A172 (cell line): Measurements from ENCODE around the gene ZNF335. TPM values are rescaled to one million over a fixed set of nuclear protein-coding genes. Genes with fewer than 3 reads are reported as not detected.

Source experiments
- DNase-seq: peaks from one replicate; pipeline ENCODE4 v3.0.0-alpha.2; 2015; ENCODE audit warnings: low spot score
- total RNA-seq: library from RNA; depleted of rRNA; stranded (reverse); fragments of >200 nt; shearing (Covaris generic); gene quantifications from 2 replicates; pipeline ENCODE4 v1.2.3, GENCODE V29; 2014; rRNA removed

ZNF335 gene, protein sequence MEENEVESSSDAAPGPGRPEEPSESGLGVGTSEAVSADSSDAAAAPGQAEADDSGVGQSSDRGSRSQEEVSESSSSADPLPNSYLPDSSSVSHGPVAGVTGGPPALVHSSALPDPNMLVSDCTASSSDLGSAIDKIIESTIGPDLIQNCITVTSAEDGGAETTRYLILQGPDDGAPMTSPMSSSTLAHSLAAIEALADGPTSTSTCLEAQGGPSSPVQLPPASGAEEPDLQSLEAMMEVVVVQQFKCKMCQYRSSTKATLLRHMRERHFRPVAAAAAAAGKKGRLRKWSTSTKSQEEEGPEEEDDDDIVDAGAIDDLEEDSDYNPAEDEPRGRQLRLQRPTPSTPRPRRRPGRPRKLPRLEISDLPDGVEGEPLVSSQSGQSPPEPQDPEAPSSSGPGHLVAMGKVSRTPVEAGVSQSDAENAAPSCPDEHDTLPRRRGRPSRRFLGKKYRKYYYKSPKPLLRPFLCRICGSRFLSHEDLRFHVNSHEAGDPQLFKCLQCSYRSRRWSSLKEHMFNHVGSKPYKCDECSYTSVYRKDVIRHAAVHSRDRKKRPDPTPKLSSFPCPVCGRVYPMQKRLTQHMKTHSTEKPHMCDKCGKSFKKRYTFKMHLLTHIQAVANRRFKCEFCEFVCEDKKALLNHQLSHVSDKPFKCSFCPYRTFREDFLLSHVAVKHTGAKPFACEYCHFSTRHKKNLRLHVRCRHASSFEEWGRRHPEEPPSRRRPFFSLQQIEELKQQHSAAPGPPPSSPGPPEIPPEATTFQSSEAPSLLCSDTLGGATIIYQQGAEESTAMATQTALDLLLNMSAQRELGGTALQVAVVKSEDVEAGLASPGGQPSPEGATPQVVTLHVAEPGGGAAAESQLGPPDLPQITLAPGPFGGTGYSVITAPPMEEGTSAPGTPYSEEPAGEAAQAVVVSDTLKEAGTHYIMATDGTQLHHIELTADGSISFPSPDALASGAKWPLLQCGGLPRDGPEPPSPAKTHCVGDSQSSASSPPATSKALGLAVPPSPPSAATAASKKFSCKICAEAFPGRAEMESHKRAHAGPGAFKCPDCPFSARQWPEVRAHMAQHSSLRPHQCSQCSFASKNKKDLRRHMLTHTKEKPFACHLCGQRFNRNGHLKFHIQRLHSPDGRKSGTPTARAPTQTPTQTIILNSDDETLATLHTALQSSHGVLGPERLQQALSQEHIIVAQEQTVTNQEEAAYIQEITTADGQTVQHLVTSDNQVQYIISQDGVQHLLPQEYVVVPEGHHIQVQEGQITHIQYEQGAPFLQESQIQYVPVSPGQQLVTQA (N-terminal part only)
- total RNA-seq, result 11.3 and 11.5 TPM in 2 replicates

DNA sequence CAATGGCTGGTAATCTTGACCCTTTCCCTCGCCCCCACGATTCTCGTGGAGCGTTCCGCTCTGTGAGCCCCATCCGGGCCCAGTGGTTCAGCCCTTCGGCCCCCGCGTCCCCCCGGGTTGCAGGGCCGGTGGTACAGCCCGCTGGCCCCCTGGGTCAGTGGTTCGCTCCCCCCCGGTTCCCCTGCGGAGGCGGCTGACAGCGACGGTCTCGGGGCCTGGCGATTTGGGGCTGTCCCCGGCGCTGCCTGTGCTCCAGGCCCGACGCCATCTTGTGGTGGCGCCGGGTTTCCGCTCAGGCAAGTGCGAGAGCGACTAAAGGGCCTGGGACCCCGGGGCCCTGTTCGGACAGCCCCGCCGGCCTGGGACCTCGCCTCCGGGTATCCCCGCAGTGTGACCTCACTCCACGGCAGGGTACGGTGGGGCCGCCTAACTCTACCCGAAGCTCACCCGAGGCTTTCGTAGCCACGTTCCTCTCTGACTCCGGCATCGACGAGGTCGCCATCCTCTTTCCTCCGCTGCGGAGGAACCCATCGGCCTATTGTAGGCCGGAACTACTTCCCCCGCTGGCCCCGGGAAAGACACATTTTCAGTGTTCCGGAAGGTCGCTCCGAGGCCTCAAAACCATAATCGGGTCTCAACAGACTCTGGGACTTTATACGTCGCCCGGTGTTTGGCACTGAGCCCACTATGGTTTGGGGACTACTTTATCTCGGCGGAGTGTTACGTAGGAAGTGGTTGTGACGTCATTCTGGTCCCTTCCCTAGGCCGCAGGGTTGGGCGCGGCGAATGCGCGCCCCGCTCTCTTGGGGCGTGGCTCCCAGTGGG lies at the start of gene ZNF335:
Gene ZNF335 (minus strand): TSS at position 529 of the 825 bp plus-strand sequence. CDS start 793 bp downstream, outside the sequence.
- peak; percentile 89 for DNase-seq

DNA sequence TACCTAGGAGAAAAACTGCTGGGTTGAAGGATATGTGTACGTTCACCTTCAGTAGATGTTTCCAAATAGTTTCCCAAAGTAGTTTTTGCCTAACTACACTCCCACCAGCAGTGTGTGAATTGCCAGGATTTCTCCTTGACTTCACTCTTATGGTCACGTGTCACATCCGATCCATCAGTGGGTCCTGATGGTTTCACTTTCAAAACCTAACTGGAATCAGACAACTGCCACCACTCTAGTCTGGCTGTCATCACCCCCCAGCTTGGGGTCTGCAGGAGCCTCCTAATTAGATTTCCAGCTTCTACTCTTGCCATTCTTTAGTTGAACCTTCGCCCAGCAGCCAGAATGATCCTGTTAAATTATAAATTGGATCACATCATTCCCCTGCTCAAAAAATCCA lies 48.6 kb upstream of the ZNF335 start:
- DNase-seq, result no peak

DNA sequence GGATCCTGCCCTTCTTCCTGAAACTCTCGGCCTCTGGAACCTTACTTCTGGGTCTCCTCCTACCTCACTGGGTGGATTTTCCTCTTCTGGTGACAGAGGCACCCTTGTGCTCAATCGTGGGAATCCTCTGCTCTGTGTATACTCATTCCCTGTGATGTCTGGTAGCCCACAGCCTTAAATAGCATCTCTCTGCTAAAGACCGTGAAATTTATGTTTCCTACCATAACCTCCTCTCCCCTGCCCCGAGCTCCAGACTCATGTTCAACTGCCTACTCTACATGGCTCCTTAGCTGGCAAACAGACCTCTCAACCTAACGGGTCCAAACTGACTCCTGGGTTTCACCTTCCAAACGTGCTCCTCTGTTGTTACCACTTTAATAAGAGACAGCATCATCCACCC lies 46.6 kb upstream of the ZNF335 start:
- DNase-seq, result no peak

DNA sequence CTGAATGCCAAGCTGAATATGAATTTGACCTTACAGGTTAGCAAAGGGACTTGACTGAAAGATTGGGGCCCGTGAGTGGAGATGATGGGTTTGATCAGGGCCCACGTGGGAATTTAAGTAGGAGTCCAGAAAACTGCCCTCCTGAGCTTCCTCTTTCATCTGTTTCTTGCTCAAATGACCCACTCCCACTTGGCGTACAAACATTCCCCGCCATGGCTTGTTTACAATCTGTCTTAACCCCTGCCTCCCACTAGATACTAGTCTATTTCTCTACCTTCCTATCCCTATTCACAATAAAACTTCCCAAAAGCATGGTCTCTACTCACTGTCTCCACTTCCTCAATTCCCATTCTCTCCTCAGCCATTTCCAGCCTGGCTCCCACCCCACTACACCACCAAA lies 46.1 kb upstream of the ZNF335 start:
- no peak for DNase-seq

DNA sequence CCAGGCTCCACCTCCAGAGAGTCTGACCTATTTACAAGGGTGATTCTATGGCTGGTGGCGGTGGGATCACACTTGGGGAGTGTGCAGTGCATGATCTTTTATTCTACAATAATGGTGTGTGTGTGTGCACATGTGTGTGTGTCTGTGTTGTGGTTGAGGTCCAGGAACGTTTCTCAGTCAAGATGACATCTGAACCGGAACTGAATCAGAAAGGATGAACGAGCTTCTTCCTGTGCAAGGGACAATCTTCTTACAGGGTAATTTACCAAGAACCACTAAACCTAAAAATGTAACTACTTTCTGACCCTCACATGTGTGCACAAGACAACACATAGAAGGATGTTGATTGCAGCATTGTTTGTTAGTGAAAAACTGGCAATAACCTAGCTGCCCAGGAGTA lies 45.3 kb upstream of the ZNF335 start:
- DNase-seq, result no peak

DNA sequence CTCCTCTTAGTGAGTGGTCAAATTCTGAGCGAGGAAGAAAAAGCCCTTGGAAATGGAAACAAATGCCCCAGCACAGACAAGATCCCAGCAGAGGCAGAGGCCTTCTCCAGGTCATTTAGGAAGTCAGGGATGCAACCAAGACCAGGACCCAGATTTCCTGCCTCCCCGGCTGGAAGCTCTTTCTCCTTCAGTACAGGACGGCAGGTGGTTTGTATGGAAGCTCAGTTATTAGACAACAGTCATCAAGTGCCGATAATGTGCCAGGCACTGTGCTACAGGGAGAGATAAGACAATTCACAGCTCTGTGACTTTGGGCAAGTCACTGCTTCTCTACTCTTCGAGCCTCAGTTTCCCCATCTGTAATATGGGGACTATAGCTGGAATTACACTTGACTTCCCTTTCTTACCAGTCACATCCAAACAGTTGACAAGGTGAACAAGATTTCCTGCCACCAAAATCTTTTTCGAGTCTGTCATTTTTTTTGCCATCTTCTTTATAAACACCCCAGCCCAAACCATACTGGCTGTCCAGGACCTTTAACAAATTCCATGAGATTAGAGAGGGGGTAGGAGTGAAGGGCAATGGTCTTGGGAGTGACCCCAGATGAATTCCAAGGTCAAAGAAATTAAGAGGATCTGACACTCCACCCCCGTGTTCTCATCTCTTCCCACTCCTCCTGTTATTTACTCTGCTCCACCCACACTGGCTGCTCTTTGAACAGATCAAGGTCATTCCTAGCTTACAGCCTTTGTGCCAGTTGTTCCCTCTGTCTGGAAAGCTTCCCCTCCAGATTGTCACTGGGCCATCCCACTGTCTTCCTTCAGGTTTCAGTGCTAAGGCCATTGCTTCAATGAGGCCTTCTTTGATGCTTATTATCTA lies 42.8 kb upstream of the ZNF335 start:
- no peak for DNase-seq

DNA sequence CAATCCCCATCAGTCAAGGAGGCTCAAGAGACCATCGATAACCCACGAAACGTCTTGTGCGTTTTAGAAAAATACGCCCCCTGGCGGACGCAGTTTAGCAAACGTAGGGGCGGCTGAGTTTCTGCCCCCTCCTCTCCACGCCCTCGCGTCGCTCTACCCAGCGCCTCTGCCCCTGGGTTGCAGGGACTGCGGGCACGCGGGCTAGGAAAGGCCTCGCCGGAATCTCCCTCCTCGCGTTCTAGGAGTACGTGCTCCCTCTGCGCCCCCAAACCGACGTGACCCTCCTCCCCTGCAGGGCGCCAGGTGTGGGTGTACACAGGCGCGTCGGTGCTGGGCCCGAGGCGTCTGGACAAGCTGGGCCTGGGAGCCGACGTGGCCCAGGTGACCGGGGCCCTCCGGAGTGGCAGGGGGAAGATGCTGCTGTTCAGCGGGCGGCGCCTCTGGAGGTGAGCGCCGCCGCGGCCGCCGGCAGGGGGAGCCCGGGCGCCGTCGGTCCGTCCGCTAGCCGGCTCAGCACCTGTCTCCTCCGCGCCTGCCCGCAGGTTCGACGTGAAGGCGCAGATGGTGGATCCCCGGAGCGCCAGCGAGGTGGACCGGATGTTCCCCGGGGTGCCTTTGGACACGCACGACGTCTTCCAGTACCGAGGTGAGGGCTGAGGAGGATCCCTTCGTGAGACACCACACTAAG lies 42.0 kb upstream of the ZNF335 start:
- no peak for DNase-seq

DNA sequence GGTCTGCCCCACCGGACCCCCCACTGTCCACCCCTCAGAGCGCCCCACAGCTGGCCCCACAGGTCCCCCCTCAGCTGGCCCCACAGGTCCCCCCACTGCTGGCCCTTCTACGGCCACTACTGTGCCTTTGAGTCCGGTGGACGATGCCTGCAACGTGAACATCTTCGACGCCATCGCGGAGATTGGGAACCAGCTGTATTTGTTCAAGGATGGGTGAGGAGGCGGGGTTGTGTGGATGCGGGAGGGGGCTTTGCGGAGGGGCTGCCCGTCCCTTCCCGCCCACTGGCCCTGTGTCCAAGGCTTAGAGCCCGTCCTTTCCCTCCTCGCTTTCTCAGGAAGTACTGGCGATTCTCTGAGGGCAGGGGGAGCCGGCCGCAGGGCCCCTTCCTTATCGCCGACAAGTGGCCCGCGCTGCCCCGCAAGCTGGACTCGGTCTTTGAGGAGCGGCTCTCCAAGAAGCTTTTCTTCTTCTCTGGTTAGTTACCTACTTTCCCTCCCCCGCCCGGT lies 41.4 kb upstream of the ZNF335 start:
- DNase-seq, result no peak

DNA sequence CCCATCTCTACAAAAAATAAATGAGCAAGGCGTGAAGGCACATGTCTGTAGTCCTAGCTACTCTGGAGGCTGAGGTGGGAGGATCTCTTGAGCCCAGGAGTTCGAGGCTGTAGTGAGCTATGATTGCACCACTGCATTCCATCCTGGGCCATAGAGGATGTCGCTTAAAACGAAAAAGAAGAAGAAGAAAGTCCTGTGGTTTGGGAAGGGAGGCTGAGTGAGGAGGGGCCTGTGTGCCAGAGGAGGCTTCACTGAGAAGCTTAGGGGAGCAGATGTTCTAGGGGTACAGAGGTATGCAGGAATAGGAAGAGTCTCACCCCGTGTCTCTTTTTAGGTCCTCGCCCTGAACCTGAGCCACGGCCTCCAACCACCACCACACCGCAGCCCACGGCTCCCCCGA lies 40.9 kb upstream of the ZNF335 start:
- no peak for DNase-seq

DNA sequence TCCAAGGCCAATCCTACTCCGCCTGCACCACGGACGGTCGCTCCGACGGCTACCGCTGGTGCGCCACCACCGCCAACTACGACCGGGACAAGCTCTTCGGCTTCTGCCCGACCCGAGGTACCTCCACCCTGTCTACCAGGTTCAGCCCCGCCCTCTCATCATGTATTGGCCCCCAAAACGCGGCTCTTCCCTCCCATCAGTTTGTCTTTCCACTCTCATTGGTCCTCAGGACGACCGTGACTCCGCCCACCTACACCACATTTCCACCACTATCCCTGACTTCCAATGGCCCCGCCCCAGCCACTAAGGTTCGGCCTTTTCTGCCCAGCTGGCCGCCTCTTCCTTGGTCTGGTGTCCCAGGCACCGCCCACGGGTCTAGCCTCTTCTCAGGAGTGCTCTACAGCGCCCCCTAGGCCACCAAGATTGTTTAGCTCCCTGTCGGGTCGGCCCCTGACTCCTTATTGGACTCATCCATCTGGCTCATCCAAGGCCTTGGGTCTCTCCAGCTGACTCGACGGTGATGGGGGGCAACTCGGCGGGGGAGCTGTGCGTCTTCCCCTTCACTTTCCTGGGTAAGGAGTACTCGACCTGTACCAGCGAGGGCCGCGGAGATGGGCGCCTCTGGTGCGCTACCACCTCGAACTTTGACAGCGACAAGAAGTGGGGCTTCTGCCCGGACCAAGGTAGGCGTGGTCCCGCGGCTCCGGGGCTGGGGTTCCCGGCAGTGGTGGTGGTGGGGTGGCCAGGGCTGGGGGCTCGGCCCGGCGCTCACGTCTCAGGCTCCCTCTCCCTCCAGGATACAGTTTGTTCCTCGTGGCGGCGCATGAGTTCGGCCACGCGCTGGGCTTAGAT lies 39.9 kb upstream of the ZNF335 start:
- DNase-seq, result no peak

DNA sequence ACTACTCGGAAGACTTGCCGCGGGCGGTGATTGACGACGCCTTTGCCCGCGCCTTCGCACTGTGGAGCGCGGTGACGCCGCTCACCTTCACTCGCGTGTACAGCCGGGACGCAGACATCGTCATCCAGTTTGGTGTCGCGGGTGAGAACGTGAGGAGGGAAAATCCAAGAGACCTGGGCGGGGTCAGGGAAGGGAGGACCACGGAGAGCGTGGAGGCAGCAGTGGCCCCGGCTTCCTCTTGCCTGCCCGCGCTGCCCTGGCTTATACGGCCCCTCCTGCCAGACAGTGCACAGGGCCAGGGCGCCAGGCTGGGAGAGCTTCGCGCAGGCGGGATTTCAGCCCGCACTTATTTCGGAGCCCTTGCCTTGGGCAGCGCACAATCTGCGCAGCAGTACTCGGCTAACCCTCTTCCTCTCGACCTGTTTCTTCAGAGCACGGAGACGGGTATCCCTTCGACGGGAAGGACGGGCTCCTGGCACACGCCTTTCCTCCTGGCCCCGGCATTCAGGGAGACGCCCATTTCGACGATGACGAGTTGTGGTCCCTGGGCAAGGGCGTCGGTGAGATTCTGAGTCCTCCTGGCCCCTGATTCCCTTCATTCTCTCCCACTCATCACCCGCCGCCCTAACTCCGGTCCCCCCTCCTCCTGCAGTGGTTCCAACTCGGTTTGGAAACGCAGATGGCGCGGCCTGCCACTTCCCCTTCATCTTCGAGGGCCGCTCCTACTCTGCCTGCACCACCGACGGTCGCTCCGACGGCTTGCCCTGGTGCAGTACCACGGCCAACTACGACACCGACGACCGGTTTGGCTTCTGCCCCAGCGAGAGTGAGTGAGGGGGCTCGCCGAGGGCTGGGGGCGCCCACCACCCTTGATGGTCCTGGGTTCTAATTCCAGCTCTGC lies 38.7 kb upstream of the ZNF335 start:
- no peak for DNase-seq

DNA sequence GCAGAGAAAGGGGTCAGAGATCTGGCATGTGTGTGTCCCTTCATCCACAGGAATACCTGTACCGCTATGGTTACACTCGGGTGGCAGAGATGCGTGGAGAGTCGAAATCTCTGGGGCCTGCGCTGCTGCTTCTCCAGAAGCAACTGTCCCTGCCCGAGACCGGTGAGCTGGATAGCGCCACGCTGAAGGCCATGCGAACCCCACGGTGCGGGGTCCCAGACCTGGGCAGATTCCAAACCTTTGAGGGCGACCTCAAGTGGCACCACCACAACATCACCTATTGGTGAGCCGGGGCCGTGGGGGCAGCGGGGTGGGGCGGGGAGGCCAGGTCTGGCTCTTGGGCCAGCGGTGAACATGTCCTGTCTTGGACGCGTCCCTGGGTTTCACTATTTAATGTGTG lies 37.8 kb upstream of the ZNF335 start:
- no peak for DNase-seq

DNA sequence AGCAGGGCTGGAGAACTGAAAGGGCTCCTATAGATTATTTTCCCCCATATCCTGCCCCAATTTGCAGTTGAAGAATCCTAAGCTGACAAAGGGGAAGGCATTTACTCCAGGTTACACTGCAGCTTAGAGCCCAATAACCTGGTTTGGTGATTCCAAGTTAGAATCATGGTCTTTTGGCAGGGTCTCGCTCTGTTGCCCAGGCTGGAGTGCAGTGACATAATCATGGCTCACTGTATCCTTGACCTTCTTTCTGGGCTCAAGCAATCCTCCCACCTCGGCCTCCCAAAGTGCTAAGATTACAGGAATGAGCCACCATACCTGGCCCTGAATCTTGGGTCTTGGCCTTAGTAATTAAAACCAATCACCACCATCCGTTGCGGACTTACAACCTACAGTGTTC lies 35.7 kb upstream of the ZNF335 start:
- no peak for DNase-seq

DNA sequence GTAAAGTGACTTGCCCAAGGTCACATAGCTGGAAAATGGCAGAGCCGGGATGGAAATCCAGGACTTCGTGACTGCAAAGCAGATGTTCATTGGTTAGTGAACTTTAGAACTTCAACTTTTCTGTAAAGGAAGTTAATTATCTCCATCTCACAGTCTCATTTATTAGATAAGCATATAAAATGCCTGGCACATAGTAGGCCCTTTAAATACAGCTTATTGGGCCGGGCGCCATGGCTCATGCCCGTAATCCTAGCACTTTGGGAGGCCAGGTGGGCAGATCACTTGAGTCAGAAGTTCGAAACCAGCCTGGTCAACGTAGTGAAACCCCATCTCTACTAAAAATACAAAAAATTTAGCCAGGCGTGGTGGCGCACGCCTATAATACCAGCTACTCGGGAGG lies 35.0 kb upstream of the ZNF335 start:
- DNase-seq, result no peak

DNA sequence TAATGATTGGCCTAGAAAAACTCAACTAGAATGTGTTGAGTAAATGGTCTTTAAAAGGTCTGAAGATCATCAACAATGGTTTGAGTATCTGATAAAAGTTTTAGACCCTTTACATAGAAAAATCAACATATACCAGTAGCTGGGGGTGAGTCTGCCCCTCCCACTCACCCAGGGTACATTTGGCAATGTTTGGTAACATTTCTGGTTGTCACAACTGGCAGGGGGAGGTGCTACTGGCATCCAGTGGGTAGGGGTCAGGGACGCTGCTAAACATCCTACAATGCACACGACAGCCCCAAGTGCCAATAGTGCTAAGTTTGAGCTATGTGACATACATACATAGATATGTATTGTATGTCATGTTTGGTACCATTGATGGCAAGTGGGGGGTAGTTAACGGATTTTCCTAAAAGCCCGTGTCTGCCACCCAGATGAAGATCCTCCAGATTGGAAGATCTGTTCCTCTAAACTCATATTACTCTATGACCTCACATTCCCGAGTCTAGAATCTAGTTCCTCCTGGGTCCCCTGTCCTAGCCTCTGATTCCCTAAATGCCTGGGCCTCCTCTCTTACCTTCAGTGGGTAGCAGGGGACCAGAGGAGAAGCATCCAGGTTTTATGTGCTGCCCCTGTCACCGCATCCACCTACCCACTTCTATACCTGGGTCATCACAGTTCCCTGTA lies 34.2 kb upstream of the ZNF335 start:
- no peak for DNase-seq

DNA sequence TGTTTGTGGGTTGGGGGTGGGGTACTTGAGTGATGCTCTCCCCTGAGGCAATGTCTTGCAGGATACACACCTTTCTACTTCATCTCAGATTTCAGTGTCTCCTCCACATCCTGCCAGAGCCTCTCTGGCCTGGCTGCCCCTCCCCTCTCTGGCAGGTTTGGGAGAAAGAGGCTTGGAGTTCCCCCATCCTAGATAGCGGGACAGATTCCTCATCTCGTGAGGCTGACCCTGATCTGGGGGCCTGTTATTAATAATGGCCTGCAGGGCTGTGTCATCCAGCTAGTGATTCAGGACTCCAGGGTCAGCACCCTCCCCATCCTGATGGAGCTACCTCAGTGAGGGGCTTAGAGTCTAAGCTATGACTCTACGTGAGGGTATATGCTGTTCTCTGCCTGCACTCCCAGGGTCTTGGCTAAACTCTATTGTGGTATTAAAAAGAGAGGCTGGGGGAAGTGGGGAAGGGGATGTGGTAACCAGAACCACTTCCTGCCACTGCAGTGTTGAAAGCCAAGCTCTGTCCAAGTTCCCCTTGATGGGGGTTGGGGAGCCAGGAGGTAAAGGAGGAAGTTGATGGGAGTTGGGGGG lies 33.0 kb upstream of the ZNF335 start:
- DNase-seq, result no peak
